Right lung (tissue), 5 donors: ENCODE data around the gene POMGNT1. TPM values are rescaled to one million over a fixed set of nuclear protein-coding genes. Genes with fewer than 3 reads are reported as not detected.

Experiments used
- DNase-seq, 2 donors: peaks; one replicate each; pipeline ENCODE4 v3.0.0-alpha.2; 2013
- polyA plus RNA-seq, 5 donors: library from polyadenylated mRNA; unstranded; fragments of 120-200 nt; gene quantifications; one replicate each; pipeline versions ENCODE4 v1.2.1 to v1.2.3, GENCODE V29; 2013; ENCODE audit warnings: inconsistent platforms in 1 of 5, low replicate concordance in 1 of 5; ENCODE audit not compliant: insufficient read length in 5 of 5, insufficient read depth in 1 of 5

The POMGNT1 gene
- polyA plus RNA-seq, 5 donors = 57.1 to 80.9 (median 74.9) TPM

DNA sequence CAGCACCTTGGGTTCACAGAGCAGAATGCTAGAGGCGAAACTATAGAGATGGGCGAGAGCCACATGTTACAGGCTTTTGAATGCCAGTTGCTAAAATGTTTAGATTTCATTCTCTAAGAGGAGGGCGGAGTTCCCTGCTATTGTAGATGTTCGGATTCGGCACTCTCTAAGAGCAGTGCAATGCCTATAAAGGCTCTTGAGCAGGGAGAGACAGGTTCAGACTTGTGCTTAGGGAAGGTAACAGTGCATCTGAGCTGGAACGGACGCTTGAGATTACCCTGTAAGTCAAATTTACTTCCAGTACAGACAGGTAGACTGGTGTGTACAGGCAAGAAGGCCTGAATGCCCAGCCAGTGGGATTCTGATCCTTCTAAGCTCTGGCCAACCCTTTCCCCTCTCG is 20.2 kb upstream of the POMGNT1 start:
- DNase-seq = no peak

DNA sequence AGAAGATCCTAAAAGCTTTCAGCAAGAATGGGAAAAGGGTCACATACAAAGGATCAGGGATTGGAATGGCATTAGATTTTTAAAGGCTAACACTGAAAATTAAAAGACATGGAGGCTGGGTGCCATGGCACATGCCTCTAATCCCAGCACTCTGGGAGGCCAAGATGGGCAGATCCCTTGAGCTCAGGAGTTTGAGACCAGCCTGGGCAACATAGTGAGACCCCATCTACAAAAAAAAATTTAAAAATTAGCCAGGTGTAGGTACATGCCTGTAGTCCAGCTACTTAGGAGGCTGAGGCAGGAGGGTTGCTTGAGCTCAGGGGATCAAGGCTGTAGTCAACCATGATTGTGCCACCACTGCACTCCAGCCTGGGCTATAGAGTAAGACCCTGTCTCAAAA is 17.3 kb upstream of the POMGNT1 start:
- DNase-seq = no peak

DNA sequence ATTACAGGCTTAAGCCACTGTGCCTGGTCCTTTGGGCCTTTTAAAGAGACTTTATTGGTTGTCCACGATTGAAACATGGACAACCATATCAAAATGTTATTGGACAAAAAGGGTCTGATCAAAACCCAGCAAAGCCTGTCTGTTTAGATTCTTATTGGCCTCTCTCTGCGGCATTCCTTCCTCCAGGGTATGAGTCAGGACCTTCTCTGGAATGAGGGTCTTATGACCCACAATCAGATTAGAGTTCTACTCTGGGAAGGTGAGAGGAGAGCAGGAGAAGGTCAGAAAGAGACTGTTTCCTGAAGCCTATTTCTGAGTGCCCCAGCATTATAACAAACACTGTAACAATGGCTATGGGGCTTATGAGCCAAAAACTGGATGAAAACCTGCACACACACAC is 12.8 kb upstream of the POMGNT1 start:
- no peak for DNase-seq

DNA sequence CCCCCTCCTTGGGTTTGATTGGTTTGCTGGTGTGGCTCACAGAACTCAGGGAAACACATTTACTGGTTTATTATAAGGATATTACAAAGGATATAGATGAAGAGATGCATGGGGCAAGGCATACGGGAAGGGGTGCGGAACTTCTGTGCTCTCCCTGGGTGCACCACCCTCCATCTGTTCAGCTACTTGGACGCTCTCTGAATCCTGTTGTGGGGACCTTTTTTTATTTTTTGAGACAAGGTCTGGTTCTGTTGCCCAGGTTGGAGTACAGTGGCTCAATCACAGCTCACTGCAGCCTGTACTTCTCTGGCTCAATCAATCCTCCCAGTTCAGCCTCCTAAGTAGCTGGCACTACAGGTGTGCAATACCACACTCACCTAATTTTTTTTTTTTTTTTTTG is 12.3 kb upstream of the POMGNT1 start:
- DNase-seq = no peak

DNA sequence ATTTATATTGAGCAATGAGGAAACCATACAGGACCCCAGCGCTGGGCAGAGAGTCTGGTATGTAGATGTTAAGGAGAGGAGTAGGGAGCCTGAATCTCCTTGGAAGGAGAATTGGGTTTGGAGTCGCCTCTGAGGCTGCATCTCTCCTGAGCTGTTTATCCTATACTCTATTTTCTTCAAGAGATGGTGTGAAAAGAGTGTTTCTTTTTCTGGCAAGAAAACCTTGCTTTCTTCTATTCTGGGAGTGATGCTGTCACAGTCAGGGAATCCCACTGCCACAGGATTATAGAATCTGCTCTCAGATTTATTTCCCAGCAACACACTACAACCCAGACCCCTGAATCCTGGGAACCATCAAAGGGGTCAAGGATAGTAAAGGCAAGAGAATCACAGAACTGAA is 8.2 kb upstream of the POMGNT1 start:
- no peak for DNase-seq

DNA sequence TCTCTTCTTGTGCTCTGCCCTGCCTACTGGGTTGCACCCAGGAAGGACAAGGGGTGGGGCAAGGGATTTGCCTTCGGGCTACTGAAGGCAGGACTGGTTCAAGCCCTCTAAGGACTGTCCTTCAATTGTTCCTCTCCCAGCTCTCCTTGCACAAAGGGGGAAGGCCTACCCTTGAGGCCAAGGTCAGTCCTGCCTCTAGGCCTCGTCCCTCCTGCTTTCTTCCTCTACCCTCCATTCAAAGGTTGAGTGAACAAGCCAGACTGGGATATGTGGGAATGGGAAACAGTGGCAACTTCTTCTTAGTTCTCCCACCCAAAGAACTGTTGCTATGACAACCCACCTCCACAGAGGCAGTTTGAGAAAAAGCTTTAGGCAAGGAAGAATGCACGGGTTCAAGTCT is 7.6 kb upstream of the POMGNT1 start:
- DNase-seq = no peak

DNA sequence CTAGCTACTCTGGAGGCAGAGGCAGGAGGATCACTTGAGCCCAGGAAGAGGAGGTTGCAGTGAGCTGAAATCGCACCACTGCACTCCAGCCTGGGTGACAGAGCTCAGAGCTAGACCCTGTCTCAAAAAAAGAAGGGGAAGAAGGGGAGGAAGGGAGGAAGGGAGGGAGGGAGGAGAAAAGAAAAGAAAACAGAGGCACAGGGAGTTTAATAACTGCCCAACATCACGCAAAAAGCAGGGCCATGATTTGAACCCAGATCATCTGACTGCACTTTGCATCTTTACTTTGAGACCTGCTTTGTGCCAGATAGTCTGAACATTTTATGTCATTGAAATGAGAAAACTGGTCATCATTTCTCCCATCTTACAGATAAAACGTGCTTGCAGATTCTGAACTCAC is 6.9 kb upstream of the POMGNT1 start:
- no peak for DNase-seq

DNA sequence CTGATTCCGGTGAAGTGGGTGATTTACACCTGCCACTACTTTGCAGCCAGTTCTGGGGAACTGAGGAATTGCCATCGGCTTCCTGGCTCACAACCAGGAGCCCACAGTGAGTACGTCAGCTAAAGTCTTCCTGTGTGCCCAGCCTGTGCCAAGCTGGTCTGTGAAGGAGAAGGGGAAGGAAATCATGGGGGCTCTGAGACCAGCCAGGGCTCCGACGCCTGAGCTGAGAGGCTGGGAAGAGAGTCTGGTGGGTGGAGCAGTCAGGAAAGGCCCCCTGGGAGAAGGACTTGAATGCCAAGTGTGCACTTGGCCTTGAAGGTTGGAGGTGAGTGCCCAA is 6.1 kb upstream of the POMGNT1 start:
- no peak for DNase-seq

DNA sequence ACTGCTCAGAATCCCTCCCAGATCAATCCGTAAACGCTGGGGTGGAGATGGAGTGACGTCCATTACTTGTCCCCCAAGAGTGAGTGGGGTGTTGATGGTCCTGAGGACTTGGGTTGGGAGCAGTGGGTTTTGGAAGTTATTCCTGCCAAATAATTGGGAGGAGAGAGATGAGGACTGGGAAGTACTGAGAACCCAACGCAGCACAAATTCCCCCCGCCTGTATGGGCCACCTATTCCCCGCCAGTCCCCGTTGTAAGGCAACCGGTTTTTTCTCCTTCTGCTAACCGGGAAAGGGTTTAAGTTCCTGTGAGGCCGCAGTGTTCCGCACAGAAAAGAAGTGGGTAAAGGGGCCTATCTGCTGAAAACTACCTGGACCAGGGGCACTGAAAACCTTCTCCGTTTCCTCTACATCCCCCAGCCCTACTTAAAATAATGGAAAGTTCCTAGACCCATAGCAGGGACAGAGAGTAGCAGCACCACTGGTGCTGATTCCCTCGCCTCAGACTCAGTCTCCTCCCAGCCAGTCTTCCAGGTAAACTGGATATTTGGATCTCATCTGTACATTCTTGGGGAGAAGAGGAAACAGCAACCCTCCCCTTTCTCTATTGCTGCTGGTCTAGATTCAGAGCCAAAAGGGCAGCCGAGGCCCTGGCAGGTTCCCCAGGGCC is 5.6 kb upstream of the POMGNT1 start:
- no peak for DNase-seq

DNA sequence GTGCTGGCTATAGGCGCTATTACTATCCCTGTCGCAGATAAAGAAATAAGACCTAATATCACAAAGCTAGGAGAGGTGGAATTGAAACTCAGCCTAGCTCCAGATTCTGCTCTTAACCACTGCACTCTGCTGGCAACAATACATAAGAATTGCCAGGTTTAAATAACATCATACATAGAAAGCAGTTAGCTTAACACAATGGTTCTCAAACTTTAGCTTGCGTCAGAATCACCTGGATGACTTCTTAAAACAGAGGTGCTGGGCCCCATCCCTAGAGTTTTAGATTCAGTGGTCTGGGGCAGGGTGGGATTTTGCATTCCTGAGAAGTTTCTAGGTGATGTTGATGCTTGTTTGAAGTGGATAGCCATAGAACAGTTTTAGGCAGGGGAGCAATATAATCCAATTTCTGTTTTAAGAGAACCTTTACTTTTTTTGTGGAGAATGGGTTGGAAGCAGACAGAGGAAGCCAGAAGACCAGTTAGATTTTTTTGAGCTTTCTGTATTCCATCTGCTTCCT is 1.1 kb upstream of the POMGNT1 start:
- DNase-seq = no peak

DNA sequence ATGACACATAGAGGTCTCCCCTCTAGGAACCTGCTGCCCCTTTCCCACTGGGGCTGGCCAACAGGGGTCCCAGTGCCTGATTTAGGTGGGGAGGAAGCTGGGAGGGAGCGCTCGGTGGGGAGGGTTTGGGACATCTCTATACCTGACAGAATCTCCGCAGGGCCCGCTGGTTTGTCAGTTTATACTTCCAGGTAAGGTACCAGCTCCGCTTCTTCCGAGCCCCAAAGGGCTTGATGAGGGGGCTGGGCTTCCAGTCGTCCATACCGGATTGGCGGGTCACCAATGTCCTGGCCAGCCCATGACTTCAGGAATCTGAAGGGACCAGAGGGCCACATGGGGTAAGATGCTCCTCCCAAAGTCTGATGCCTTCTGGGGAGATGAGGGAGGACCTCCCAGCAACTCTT is 672 bp downstream of the POMGNT1 start:
- no peak for DNase-seq

DNA sequence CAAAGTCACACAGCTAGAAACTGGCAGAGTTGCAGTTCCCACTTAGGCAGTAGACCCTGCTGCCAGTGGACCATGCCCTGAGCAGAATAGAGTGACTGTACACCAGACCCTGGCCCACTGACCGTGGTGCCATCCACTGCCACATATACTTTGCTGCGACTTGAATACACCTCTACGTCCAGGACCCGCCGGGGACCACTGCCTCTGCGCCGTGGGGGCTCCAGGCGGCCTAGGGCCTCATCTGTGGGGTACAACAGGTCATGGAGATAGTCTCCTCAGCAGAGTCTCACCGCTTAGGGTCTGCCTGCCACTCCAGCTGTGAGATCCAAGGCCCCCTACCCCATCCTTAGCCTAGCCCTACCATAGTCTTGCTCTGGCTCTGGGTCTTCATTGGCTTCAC is 1.6 kb downstream of the POMGNT1 start:
- DNase-seq = no peak

DNA sequence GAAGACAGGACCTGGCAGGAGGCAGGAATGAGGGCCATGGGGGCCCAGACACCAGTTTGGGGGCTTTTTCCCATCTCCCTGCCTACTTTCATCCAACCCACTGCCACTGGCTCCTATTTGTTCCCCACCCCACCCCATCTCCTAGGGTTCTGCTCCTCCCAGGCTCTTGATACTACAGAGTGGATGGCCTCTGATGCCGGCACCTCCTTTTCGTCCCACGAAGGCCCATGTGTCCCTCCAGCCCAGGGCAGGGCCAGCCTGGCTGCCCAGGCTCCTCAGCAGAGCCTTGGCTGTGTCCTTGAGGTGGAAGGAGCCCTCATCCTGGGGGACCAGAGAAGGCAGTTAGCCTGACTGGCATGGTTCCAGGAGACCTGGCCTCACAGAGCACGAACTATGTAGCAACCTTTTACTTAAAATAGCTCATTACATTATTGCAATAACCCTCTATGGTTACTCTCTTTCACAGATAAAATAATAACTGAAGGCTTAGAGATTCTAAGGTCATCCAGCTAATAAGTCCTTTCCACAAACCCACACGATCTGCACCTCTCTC is 3.5 kb downstream of the POMGNT1 start:
- DNase-seq = no peak

DNA sequence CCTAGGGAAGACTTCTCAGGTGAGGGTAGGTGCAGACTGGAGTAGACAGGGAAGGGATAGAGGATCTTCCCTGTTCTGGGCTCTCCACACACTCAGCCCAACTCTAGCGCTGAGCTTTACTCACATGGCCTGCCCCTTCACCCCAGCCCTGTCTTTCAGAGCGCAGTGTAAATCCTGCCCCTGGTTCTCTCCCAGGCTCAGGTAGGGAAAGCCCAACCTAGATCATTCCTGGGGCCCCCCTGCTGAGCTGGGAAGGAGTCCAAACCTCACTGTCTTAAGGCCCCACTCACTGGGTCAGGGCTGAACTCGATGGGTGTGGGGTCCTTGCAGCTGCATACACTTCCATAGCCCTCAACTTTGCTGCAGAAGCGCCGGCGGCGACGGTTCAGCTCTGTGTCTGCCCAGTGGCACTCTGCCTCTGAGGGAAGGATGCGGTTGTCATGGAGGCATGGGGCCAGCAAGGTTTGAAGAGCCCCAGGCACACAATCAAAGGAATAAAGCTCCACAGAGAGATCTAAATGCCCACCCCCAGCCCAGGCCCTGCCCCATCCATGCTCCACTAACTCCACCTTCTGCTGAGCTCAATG is 4.2 kb downstream of the POMGNT1 start:
- DNase-seq = no peak

DNA sequence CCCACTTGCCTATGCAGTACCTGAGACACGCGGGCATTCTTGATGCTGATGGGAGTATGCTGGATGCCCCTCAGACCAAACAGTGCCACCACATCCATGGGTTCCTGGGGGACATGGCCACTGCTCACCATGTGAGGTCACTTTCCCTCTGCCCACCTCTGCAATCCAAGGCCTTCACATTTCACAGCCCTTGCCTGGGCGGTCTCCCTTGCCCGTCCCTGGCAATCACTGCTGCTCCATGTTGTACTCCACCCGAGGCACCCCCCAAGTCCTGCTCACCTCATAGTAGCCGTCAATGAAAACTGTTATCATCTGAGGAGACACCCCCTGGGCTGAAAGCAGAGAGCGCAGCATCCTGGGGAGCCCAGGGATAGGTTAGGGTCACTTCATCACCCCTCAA is 4.9 kb downstream of the POMGNT1 start:
- no peak for DNase-seq

DNA sequence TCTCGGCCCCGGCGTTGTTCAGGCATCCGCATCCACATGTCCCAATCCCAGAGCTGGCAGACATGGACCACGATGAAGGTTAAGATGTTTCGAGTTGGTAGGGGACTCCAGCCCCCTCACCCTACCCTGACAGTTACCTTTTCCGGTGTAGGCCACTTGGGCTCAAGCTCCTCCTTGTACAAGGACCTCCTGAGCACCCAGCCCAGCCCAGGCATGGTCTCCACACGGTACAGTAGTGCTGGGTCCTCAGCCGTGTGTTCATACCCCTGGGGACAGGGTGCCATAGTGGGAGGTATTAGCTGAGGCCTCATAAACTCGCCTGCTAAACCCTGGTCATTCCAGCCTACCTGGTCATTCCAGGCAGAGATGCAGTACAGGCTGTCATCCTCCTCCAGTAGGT is 6.1 kb downstream of the POMGNT1 start:
- no peak for DNase-seq

DNA sequence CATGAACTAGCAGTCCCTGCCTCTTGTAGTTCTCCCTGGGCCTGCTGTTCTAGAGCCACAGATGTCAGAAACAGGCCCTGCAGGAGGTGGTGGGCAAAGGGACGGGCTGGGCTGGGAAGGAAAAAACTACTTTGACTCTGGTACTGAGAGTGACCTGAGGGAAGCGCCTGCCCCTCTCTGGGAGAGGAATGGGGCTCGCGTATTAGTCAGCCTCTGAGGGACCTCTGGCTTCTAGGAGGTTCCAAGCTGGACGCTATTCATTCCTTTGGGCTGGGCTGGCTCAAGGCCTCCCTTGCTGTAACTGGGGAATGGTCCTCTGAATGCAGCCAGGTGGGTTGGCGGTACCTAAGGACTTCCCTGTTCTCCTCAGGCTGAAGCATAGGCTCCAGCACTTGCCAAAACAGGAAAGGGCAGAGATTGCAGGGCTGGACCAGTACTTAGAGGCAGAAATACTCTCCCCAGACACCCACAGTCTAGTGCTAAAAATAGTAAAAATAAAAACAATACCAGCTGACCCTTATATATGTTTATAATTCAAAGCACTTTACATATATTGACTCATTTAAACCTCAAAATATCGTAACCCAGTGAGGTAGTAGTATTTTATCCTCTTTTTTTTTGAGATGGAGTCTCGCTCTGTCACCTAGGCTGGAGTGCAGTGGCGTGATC is 7.1 kb downstream of the POMGNT1 start:
- no peak for DNase-seq

DNA sequence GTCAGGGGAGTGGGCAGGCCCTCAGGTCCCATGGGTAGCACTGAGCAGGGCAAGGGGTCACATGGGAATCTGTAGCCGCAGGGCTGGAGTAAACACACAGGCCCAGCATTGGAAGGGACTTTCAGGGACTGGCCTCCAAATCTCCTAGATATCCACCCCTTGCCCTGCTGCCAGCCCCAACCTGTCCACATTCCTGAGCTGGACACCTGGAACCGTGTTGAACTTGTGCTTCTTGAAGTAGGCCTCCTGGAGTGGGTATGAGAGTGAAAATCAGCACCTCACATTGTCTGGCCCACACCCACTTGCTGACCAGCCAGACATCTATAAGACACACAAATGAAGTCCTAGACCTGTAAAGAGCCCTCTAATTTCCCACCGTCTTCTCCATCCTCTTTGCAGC is 7.7 kb downstream of the POMGNT1 start:
- no peak for DNase-seq

DNA sequence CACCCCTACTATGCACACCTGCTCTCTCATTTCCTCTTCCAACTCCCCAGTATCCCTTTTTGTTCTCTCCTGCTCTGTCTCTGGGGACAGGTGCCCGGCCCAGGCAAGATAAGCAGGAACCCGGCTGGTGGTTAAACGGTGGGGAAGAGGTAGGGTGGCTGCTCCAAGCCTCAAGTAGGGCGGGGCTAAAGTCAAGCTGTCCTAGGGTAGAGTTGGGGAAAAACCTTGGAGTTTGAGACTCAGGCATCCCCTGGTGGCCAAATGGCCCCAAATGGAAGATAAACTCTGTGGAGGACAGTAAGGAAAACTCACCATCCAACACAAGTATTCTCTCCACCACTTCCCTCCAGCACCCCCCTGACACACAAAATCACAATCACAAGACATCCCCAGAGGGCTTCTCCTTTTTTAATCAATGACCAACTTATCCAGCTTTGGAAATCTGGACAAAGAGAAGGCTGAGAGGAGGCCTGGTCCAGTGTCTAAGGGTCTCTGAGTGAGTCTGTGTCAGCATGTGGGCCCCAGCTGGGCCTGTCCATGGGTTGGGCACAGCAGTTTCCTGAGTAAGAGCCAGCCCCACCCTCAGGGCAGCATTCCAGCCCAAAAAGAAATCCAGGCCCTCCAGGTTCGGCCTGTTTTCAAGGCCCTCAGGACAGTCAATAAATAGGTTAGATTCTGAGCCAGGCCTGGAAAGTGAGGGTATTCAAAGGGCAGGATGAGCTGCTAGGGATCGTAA is 9.8 kb downstream of the POMGNT1 start:
- no peak for DNase-seq

DNA sequence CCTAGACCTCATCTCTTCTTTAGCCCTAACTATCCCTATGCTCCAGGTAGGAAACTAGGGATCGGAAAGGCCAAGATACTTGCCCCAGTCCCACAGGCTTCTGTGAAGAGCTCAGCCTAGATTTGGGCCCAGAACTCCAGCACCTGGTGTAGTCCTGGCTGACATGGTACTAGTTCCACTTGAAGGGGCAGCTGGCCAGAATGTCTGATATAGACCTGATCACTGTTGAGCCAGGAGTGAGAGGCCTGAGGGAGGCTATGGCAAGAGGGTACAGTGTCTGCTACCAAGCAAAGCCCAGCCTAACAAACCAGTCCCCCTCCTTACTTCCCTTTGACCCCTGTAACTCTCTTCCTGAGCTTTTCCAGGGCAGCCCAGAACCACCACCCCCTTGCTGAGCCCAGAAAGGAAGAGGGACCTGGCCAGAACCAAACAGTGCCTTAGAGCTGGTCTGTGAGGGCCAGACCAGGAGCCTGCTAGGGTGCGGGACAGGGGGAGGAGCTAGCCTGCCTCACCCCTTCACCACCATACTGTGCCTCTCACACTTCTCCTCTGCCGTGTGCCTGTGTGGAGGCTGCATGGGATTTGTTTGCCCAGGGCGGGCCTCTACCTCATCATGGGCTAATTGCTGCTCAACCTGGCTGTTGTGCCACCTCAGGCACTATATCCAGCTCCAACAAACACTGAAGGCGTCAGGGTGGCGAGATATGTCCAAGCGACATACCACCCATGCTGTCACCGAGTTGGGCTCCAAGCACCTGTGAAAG is 10.9 kb downstream of the POMGNT1 start:
- DNase-seq = no peak

DNA sequence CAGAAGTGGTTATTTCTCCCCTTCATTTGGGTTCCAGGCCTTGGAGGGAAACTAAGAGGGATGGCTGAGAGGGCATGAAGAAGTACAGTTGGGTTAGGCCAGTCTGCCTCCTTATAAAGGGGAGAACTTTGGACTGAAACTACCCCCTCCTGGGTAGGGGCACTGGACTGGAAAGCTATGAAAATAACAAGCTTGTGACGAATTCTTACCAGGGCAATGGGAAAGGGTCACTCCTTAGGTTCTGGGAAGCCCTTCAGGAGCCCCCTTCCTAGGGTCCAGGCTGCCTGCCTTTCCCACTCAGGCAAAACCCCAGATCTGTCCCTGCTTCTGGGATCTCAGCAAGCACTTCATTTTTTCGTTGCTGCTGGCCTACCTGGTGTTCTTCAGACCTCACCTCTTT is 12.2 kb downstream of the POMGNT1 start:
- DNase-seq = no peak
